Epithelial cell of proximal tubule (primary cell): Measurements from ENCODE around the gene PTPRD. TPM values are rescaled to one million over a fixed set of nuclear protein-coding genes. Genes with fewer than 3 reads are reported as not detected.

Experiments used
- DNase-seq: peaks from one replicate; pipeline ENCODE4 v3.0.0-alpha.2; 2011; ENCODE audit warnings: low read depth
- H3K4me3 ChIP-seq: 2 replicates; pipeline ENCODE4 v1.5.1; 2011; ENCODE audit warnings: low read depth, mild to moderate bottlenecking, low read length
- total RNA-seq: library from RNA; depleted of rRNA; stranded (reverse); fragments of >200 nt; gene quantifications from 2 replicates; pipeline ENCODE4 v1.2.3, GENCODE V29; 2015
- TF ChIP-seq, protein P1 (sequence below): conservative IDR thresholded peaks from 2 replicates; pipeline ENCODE4 v1.5.1; 2012; ENCODE audit warnings: low read depth, mild to moderate bottlenecking, low read length

The PTPRD gene
- total RNA-seq, 1 donor from 2014 or later: 3.2 TPM

DNA sequence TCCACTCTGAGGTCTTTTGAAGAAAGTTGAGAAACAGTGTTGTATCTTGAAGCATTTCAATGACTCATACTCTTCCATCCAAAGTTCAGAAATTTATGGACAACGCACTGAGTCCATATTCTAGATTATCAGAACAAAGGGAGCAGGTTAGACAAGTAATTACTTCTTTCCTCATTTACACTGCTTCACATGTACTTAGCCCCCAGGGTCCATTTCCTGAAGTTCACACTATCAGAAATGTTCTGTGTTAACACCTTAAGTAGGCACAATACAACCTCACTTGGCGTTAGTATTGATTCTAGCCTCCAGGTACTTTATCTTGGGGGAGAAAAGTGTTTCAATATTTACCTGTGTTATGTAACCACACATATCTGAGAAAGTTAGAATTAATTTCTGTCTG is 2325.3 kb downstream of the PTPRD start:
- TF ChIP-seq, protein P1, sequence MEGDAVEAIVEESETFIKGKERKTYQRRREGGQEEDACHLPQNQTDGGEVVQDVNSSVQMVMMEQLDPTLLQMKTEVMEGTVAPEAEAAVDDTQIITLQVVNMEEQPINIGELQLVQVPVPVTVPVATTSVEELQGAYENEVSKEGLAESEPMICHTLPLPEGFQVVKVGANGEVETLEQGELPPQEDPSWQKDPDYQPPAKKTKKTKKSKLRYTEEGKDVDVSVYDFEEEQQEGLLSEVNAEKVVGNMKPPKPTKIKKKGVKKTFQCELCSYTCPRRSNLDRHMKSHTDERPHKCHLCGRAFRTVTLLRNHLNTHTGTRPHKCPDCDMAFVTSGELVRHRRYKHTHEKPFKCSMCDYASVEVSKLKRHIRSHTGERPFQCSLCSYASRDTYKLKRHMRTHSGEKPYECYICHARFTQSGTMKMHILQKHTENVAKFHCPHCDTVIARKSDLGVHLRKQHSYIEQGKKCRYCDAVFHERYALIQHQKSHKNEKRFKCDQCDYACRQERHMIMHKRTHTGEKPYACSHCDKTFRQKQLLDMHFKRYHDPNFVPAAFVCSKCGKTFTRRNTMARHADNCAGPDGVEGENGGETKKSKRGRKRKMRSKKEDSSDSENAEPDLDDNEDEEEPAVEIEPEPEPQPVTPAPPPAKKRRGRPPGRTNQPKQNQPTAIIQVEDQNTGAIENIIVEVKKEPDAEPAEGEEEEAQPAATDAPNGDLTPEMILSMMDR: no peak
- no peak for DNase-seq
- H3K4me3 ChIP-seq: no peak overlapping the region

DNA sequence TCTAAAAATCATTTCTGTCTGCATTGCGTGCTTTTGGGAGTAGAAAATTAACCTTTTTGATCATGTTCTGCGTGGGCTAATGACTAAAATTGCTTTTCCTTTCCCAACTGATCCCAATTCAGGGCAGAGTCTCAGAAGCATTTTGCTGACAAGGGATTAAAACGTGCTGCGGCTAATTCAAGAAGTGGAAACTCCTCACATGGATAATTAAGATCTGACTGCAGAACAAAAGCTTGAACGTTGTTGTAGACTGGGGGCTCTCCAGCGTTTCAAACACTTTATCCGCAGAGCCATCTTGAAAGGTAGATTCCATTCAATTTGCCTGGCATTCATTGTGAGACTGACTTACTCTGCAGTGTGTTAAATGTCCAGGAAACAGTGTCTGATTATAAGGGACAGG is 2327.9 kb downstream of the PTPRD start:
- no peak for DNase-seq
- TF ChIP-seq, protein P1: no peak
- no peak overlapping the region for H3K4me3 ChIP-seq

DNA sequence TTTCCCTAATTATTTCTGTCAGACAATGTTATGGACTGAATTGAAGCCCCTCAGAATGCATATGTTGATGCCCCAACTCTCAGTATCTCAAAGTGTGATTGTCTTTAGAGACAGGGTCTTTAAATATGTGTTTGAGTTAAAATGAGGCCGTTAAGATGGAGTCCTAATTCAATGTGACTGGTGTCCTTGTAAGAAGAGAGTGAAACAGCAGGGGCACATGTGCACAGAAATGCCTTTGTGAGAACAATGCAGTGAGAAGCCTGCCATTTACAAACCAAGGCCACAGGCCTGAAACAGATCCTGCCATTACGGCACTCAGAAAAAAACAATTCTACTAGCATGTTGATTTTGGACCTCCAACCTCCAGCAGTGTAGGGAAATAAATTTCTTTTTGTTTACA is 2330.3 kb downstream of the PTPRD start:
- DNase-seq: no peak
- TF ChIP-seq, protein P1: no peak

DNA sequence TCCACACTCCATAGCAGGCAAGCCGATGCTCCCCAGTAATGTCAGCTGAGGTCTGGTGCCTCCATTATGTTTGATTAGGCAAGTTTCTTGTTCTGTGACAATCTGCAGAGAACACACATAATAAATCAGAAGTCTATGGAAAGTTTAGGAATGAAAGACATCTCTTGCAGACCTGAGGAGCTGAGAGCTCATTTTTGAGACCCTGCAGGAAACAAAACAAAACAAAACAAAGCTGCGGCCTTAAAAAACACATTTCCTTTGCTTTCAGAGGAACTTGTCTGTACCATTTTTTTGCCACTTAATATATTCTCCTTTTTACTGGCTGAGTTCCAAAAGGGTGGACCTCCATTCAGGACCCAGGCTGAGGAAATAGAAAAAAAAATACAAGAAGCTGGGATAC is 2332.0 kb downstream of the PTPRD start:
- TF ChIP-seq, protein P1: no peak
- H3K4me3 ChIP-seq: no peak overlapping the region
- DNase-seq: no peak

More for the DNA sequence above, 2330.3 kb downstream of the PTPRD start:
- no peak overlapping the region for H3K4me3 ChIP-seq

DNA sequence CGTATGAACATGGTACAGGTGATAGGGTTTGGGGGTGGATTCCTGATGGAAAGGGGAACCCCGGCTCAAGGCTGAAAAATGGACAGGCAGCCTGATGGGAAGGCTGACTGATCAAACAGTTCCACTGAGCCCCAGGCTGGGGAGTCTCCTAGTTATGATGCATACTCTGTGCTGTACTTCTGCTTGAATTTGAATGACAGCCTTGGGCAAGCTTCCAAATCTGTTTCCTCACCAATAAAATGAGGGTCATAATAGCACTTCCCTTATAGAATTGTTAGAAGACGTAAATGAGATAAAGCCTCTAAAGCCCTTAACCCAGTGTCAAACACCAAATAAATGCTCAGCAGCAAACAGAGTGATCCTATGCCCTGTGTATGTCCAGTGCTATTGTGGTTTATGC is 2334.8 kb downstream of the PTPRD start:
- TF ChIP-seq, protein P1: no peak
- no peak for DNase-seq
- H3K4me3 ChIP-seq: no peak overlapping the region

DNA sequence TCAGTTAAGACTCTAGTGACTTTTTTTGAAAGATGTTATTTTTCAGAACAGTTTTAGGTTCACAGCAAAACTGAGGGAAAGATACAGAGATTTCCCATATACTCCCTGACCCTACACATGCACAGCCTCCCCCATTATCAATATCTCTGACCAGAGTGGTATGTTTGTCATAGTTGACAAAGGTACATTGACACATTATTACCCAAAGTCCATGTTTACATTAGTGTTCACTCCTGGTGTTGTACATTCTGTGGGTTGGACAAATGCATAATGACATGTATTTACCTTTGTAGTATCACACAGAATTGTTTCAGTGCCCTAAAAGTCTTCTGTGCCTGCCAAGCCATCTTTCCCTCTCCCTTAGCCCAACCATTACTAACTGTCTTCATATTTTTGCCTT is 2342.6 kb downstream of the PTPRD start:
- no peak overlapping the region for H3K4me3 ChIP-seq
- no peak for DNase-seq
- TF ChIP-seq, protein P1: no peak

DNA sequence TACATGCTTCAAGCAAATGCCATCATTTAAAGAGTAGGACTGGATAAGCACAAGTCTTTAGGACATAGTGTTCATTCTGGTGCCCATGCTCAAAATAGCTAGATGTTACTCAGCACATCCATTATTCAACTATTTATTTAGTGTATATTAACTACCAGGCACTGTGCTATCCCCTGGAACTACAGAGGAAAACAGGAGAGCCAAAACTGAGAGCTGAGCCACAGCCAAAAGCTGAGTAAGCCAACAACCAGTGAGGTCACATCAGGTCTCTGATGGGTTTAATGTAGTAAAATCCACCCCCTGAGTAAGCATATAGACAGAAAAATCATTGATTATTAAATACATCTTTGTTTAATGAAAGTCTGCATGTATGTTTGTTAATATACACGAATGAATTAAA is 2343.9 kb downstream of the PTPRD start:
- no peak for DNase-seq
- TF ChIP-seq, protein P1: no peak

More for the DNA sequence above, 2343.9 kb downstream of the PTPRD start:
- no peak overlapping the region for H3K4me3 ChIP-seq
